ENCODE data around the gene TUG1. TPM values are rescaled to one million over a fixed set of nuclear protein-coding genes. Genes with fewer than 3 reads are reported as not detected.

Gene TUG1
- polyA plus RNA-seq, 1 experiment: 63.7 TPM

- H3K36me3 ChIP-seq (ENCODE audit: control insufficient read depth, insufficient read depth, low read length): peaks cover 42% of the 10 kb centered on the region
- no peak for DNase-seq (ENCODE audit: low read depth)
- POLR2A ChIA-PET: interaction anchor here (0.6 kb wide), 1 partner anchor 17 kb away, joined by 3 read pairs; no protein-coding TSS in a partner anchor
- no peaks in the 10 kb centered on the region for H3K27me3 ChIP-seq (ENCODE audit: control insufficient read depth, insufficient read depth, low read length)
- CTCF ChIA-PET: interaction anchor here (0.7 to 3.0 kb wide), 16 partner anchors 9 to 312 kb away, joined by 3 to 101 read pairs (median 4); partner anchors contain the start of genes MORC2, SELENOM, SMTN and TUG1
- TF ChIP-seq CTCF (IDR thresholded peaks at IDR 0.05; ENCODE audit: insufficient read depth, low read depth, low read length): no peak
- H3K4me3 ChIP-seq (ENCODE audit: low read depth, low read length): no peak overlapping the region
Observed at GRCh38 chr22:30946354-30946753, 22.7 kb upstream of the TUG1 start.

- TF ChIP-seq CTCF (IDR thresholded peaks at IDR 0.05; ENCODE audit: insufficient read depth, low read depth, low read length): no peak
- no peaks in the 10 kb centered on the region for H3K27me3 ChIP-seq (ENCODE audit: control insufficient read depth, insufficient read depth, low read length)
- no peak for DNase-seq (ENCODE audit: low read depth)
- ChIA-PET CTCF (interaction anchor here (0.7 to 3.0 kb wide), 18 partner anchors 10 to 285 kb away, joined by 3 to 101 read pairs (median 4); partner anchors contain the start of genes MORC2, SELENOM, SMTN and TUG1), POLR2A (no interaction called here)
- H3K4me3 ChIP-seq (ENCODE audit: low read depth, low read length): no peak overlapping the region
- peaks cover 34% of the 10 kb centered on the region for H3K36me3 ChIP-seq (ENCODE audit: control insufficient read depth, insufficient read depth, low read length)
Observed at GRCh38 chr22:30947173-30947815, 21.8 kb upstream of the TUG1 start.

GRCh38 chr22:30947816-30948454 is 21.1 kb upstream of the TUG1 start:
- no peak for DNase-seq (ENCODE audit: low read depth)
- Histone ChIP-seq H3K36me3 (ENCODE audit: control insufficient read depth, insufficient read depth, low read length) (peaks cover 34% of the 10 kb centered on the region), H3K4me3 (ENCODE audit: low read depth, low read length) (no peak overlapping the region), H3K27me3 (ENCODE audit: control insufficient read depth, insufficient read depth, low read length) (no peaks in the 10 kb centered on the region)
- TF ChIP-seq CTCF (IDR thresholded peaks at IDR 0.05; ENCODE audit: insufficient read depth, low read depth, low read length): peak; percentile 61
- CTCF ChIA-PET: interaction anchor here (1.0 to 5.7 kb wide), 9 partner anchors 11 to 285 kb away, joined by 3 to 101 read pairs (median 5); partner anchors contain the start of gene SMTN
- POLR2A ChIA-PET: no interaction called here

GRCh38 chr22:30948930-30949342 is 20.1 kb upstream of the TUG1 start:
- TF ChIP-seq CTCF (IDR thresholded peaks at IDR 0.05; ENCODE audit: insufficient read depth, low read depth, low read length): no peak
- H3K36me3 ChIP-seq (ENCODE audit: control insufficient read depth, insufficient read depth, low read length): peaks cover 34% of the 10 kb centered on the region
- ChIA-PET POLR2A (no interaction called here), CTCF (interaction anchor here (0.7 to 5.7 kb wide), 11 partner anchors 8 to 283 kb away, joined by 4 to 80 read pairs (median 4); partner anchors contain the start of genes MORC2, SMTN and TUG1)
- no peak for DNase-seq (ENCODE audit: low read depth)
- H3K27me3 ChIP-seq (ENCODE audit: control insufficient read depth, insufficient read depth, low read length): no peaks in the 10 kb centered on the region
- no peak overlapping the region for H3K4me3 ChIP-seq (ENCODE audit: low read depth, low read length)

- DNase-seq (ENCODE audit: low read depth): no peak
- ChIA-PET POLR2A (no interaction called here), CTCF (interaction anchor here (0.6 to 5.7 kb wide), 15 partner anchors 9 to 281 kb away, joined by 3 to 80 read pairs (median 4); partner anchors contain the start of genes MORC2, SELENOM and SMTN)
- Histone ChIP-seq H3K27me3 (ENCODE audit: control insufficient read depth, insufficient read depth, low read length) (no peaks in the 10 kb centered on the region), H3K4me3 (ENCODE audit: low read depth, low read length) (no peak overlapping the region), H3K36me3 (ENCODE audit: control insufficient read depth, insufficient read depth, low read length) (peaks cover 28% of the 10 kb centered on the region)
- TF ChIP-seq CTCF (IDR thresholded peaks at IDR 0.05; ENCODE audit: insufficient read depth, low read depth, low read length): no peak
Observed at GRCh38 chr22:30949934-30950660, 19.0 kb upstream of the TUG1 start.
